Stimulated activated CD4-positive, alpha-beta T cell treated with anti-CD3 and anti-CD28 coated beads, Interleukin-4, amount 100 ng/mL, for 4 hours (primary cell): ENCODE results near the gene LMTK2.

ENCODE experiments used
- DNase-seq, 2 experiments: peaks; one replicate each; pipeline ENCODE4 v3.0.0-alpha.2; 2020

Gene LMTK2

GRCh38 chr7:98178762-98179490 lies 72.3 kb downstream of the LMTK2 start:
- no peak for DNase-seq

DNA sequence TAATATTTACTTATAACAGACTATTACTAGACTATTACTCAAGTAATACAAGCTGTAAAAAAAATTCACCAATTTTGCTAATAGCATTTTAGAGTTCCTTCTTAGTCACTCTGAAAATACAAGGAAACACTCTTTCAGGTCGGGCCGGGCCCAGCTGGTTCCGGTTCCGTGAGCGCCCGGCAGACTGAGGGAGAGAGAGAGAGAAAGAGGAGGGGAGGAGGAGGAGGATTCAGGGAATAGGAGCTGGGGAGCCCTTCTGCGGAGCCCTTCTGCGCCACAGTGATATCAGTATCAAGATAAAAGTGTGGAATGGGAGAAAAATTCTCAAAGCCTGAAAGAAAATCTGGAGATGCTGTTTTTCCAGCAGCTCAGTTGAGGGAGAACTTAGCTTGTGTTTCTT lies 74.1 kb downstream of the LMTK2 start:
- no peak for DNase-seq

DNA sequence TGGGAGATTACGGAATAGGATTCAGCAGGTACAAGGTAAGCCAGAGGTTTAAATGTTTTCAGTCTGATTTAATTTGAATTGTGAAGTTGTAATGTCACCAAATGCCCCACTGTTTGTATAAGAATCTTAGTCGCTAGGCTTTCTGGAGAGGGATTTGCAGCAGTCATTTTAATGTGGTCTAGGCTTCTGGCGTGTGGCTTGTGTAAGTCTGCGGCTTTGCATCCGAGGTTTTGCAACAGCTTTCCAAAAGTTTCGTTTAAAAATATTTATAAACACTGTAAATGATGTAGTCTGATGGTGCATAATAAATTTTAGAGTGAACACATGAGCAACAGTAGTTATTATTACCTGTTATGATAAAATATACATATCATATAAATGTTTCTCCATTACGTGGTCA lies 78.4 kb downstream of the LMTK2 start:
- DNase-seq, result no peak

DNA sequence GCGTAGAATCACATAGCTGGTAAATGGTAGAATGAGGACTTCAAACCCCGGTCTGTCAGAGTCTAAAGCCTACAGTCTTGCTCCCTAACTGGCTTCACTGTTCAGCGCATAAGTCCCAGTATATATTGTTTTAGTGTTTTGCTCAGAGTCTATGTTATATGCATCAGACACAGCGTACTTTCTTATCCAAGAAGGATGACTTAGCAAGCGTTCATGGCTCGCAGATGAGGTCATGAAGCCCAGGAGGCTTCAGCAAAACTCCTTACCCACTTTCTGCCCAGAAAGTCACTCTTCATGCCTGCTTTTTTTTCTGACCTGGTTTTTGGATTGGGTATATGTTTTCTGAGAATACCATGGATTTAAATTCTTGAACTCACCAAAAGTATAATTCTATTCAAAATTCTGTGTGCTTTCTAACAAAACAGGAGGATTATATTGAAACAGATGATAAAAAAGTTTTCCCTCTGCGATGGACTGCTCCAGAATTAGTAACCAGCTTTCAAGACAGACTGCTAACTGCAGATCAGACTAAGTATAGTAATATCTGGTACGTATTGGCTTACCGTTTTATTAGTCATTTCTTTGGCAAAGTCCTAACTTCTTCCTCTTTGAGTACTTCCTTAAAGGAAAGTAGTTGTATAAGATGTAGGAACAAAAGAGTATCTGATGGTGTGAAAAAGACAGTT lies 79.9 kb downstream of the LMTK2 start:
- no peak for DNase-seq

DNA sequence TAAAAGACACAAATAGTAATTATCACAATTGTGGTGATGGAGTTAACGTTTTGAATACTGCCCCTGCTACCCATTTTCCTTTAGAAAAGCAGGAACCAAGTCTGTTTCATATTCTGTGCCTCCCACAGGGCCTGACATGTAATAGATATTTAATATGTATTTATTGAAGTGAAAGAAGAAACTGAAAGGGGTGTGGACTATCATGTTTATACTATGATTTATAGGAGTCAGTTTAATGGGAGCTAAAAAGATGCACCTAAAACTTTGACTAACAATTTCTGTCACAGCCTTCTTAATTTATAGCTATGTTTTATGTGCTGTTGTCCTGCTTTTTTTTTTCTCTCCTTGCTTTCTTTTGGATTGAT lies 80.5 kb downstream of the LMTK2 start:
- no peak for DNase-seq

DNA sequence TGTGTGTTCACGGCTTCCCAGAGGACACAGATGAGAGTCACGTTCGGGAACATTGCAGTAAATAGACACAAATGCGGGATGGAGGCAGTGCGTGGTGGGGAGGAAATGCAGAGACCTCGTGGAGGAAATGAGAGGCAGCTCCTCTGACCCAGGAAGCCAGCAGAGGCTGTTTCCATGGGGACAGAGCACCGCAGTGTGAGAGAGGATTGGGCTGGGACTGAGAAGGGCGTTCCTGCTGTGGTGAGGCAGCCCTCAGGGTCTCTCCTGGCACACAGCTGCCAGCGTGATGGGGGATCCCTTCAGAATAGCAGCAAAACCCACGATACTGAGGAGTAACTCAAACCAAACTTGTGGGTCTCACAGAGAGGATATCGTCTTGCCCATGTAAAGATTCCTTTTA lies 82.9 kb downstream of the LMTK2 start:
- no peak for DNase-seq

DNA sequence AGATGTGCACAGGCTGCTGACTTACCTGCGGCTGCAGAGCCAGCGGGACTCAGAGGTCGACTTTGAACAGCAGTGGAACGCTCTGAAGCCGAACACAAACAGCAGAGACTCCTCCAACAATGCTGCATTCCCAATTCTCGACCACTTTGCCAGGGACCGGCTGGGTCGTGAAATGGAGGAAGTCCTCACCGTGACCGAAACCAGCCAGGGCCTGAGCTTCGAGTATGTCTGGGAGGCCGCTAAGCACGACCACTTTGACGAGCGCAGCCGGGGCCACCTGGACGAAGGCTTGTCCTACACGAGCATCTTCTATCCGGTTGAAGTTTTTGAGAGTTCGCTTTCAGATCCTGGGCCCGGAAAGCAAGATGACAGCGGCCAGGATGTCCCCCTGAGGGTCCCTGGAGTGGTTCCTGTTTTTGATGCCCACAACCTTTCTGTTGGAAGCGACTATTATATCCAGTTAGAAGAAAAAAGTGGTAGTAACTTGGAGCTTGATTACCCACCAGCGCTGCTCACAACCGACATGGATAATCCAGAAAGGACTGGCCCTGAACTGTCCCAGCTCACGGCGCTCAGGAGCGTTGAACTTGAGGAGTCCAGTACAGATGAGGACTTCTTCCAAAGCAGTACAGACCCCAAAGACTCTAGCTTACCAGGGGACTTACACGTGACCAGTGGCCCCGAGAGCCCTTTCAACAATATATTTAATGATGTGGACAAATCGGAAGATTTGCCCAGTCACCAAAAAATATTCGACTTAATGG lies 85.2 kb downstream of the LMTK2 start:
- no peak for DNase-seq

DNA sequence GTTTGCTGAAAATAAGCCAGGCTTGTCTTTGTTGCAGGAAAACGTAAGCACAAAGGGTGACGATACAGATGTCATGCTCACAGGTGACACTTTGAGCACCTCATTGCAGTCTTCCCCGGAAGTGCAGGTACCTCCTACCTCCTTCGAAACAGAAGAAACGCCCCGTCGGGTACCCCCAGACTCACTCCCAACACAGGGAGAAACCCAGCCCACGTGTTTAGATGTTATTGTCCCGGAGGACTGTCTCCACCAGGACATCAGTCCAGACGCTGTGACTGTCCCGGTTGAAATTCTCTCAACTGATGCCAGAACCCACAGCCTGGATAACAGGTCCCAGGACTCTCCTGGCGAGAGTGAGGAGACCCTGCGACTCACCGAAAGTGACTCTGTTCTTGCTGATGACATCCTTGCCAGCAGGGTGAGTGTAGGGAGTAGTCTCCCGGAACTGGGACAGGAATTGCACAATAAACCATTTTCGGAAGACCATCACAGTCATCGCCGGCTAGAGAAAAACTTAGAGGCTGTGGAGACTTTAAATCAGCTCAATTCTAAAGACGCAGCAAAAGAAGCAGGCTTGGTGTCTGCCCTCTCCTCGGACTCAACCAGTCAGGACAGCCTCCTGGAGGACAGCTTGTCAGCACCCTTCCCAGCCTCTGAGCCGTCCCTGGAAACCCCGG lies 86.3 kb downstream of the LMTK2 start:
- no peak for DNase-seq

- DNase-seq, result no peak
These were observed 87.0 kb downstream of the LMTK2 start for GRCh38 chr7:98193474-98194180.

- no peak for DNase-seq
These were observed 87.5 kb downstream of the LMTK2 start for GRCh38 chr7:98194186-98194585.

GRCh38 chr7:98194672-98195457 lies 88.2 kb downstream of the LMTK2 start:
- DNase-seq, result no peak

GRCh38 chr7:98196706-98197605 lies 90.3 kb downstream of the LMTK2 start:
- DNase-seq, result no peak

GRCh38 chr7:98199131-98199530 lies 92.5 kb downstream of the LMTK2 start:
- no peak for DNase-seq

DNA sequence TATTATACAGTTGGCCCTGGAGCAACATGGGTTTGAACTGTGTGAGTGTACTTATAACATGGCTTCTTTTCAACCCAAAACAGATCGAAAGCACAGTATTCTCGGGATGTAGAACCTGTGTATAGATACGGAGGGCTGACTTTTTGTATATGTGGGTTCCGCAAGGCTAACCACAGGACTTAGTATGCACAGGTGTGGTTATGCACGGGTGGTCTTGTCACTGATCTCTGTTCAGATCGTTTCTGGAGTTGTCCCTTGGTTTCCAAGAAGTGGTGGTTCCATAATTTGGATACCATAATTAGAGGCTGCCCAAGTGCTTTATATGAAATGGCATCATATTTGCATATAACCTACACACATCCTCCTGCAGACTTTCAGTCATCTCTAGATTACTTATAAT lies 93.7 kb downstream of the LMTK2 start:
- DNase-seq, result no peak

GRCh38 chr7:98202367-98203195 lies 95.9 kb downstream of the LMTK2 start:
- peak; percentile 40 to 60 for DNase-seq

GRCh38 chr7:98203261-98203963 lies 96.8 kb downstream of the LMTK2 start:
- DNase-seq, result no peak

DNA sequence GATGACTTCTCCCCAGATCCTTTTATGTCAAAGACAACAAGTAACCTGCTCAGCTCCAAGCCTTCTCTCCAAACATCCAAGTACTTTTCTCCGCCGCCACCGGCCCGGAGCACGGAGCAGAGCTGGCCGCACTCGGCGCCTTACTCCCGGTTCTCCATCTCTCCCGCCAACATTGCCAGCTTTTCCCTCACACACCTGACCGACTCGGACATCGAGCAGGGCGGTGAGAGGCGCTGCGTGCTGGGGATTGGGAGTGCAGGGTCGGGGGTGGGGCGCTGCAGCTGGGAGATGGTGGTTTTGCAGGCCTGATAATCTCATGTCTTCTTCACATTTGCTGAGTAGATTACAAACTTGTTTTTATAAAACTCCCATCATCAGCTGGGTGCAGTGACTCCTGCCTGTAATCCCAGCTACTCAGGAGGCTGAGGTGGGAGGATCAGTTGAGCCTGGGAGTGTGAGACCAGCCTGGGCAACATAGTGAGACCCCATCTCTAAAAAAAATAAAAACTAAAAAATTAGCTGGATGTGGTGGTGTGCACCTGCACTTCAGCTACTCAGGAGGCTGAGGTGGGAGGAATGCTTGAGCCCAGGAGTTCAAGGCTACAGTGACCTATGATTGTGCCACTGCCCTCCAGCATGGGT lies 97.4 kb downstream of the LMTK2 start:
- DNase-seq, result no peak

DNA sequence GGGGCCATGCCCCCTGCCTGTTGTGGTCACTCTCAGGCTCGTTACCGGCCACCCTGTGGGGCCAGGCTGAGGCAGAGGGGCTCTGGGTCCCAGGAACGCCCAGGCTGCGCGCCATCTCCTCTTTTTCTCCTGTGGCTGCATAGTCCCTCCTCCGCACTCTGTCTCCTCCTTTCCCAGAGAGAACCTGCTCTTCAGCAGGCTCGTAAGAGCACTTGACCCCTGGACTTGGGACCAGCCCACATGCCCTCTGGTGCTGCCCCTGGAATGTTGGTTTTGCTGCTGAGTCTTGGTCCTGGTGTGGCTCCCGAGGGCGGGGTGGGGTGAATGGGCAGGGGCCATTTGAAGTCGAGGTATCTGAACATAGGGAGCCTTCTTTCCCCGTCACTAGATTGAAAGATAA lies 98.0 kb downstream of the LMTK2 start:
- no peak for DNase-seq
